GM12892 (cell line): Measurements from ENCODE around the gene CHCHD4.

Source experiments
- POLR2A ChIP-seq: IDR thresholded peaks from 2 replicates; pipeline ENCODE4 v1.6.1; 2011; ENCODE audit warnings: low read depth, low read length, control low read depth
- POLR2AphosphoS5 ChIP-seq: IDR thresholded peaks from 2 replicates; pipeline ENCODE4 v1.6.1; 2011; ENCODE audit warnings: low read depth, low read length, control low read depth
- TAF1 ChIP-seq: IDR thresholded peaks from 2 replicates; pipeline ENCODE4 v1.6.1; 2011; ENCODE audit warnings: low read depth, mild to moderate bottlenecking, control low read depth, low read length, borderline replicate concordance

DNA sequence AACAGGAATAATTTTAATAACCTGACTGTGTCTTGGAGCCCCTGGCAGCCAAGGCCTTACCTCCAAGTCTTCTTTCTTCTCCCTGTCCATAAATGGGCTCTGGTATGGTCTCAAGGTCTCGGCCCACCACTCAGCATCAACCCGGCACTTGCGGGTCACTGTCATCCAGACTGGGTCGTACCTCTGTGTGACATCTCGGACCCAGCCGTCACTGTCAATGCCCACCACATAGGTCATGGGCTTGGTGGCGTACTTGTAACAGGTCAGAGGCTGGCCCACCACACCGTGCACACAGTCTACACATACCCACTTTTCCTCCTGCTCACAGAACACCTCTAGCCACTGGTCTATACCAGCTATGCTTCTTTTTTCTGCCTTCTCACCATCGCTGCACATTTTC lies 33.3 kb upstream of the CHCHD4 start:
- TF ChIP-seq POLR2A (no peak), POLR2AphosphoS5 (no peak), TAF1 (no peak)
